Fibroblast of lung (primary cell): ENCODE results near the gene PLAAT2. TPM values are rescaled to one million over a fixed set of nuclear protein-coding genes. Genes with fewer than 3 reads are reported as not detected.
"Not testable (repeated sequence)": the region's sequence is repeated elsewhere in the genome, so short reads cannot be mapped to it uniquely, and the experiment has no call there.

Experiments
- DNase-seq, 2 donors: peaks; one replicate each; pipeline versions ENCODE4 v3.0.0 to v3.0.0-alpha.2; 2010; ENCODE audit warnings: low read depth in 2 of 2
- H2AFZ ChIP-seq: 2 replicates; pipeline ENCODE4 v1.5.1; 2012; ENCODE audit warnings: low read length, control low read depth, inconsistent platforms
- H3K27ac ChIP-seq: 2 replicates; pipeline ENCODE4 v1.5.1; 2011; ENCODE audit warnings: low read length, control low read depth; ENCODE audit not compliant: insufficient read depth
- H3K27me3 ChIP-seq: 2 replicates; pipeline ENCODE4 v1.5.1; 2011; ENCODE audit warnings: mild to moderate bottlenecking, low read length; ENCODE audit not compliant: control insufficient read depth, insufficient read depth
- H3K36me3 ChIP-seq: 2 replicates; pipeline ENCODE4 v1.5.1; 2011; ENCODE audit warnings: low read length; ENCODE audit not compliant: control insufficient read depth, insufficient read depth
- H3K4me1 ChIP-seq: 2 replicates; pipeline ENCODE4 v1.5.1; 2011; ENCODE audit warnings: low read length; ENCODE audit not compliant: control insufficient read depth, insufficient read depth; ENCODE audit errors: extremely low read depth
- H3K4me2 ChIP-seq: 2 replicates; pipeline ENCODE4 v1.5.1; 2011; ENCODE audit warnings: low read length, control low read depth; ENCODE audit not compliant: insufficient read depth; ENCODE audit errors: extremely low read depth
- H3K4me3 ChIP-seq, 4 experiments: fragments of 200-600 bp in 1 of 4; sonication (generic) in 1 of 4; replicated peaks in 1 of 4; 2 replicates each; pipeline ENCODE4 v1.5.1; 2011 to 2016; ENCODE audit warnings: low read length in 4 of 4, low read depth in 3 of 4, mild to moderate bottlenecking in 3 of 4, control low read depth in 2 of 4, inconsistent platforms in 1 of 4, mixed read lengths in 1 of 4; ENCODE audit not compliant: insufficient read depth in 1 of 4; ENCODE audit errors: control extremely low read depth in 1 of 4
- H3K79me2 ChIP-seq: 2 replicates; pipeline ENCODE4 v1.5.1; 2012; ENCODE audit warnings: mild to moderate bottlenecking, low read length, inconsistent platforms; ENCODE audit not compliant: control insufficient read depth, insufficient read depth
- H3K9ac ChIP-seq: 2 replicates; pipeline ENCODE4 v1.5.1; 2011; ENCODE audit warnings: mild to moderate bottlenecking, low read length, control low read depth; ENCODE audit not compliant: insufficient read depth
- H3K9me3 ChIP-seq: 2 replicates; pipeline ENCODE4 v1.5.1; 2012; ENCODE audit warnings: low read depth, low read length; ENCODE audit not compliant: control insufficient read depth, insufficient read depth
- H4K20me1 ChIP-seq: 2 replicates; pipeline ENCODE4 v1.5.1; 2011; ENCODE audit warnings: low read length; ENCODE audit not compliant: control insufficient read depth, insufficient read depth; ENCODE audit errors: extremely low read depth
- EZH2 ChIP-seq: IDR thresholded peaks from 2 replicates; pipeline ENCODE4 v1.5.1; 2012; ENCODE audit warnings: low read length, control low read depth, mild to moderate bottlenecking; ENCODE audit errors: missing control alignments
- polyA plus RNA-seq, 2 donors: library from polyadenylated mRNA; depleted of rRNA in 1 of 2; stranded (reverse) in 1 of 2; unstranded in 1 of 2; fragments of >200 nt; gene quantifications; 2 replicates each; pipeline ENCODE4 v1.2.1, GENCODE V29; 2011 to 2012; ENCODE audit warnings: missing spikeins in 1 of 2
- total RNA-seq: library from RNA; depleted of rRNA; stranded (reverse); fragments of >200 nt; gene quantifications from 2 replicates; pipeline ENCODE4 v1.2.1, GENCODE V29; 2014
- TF ChIP-seq, protein P1 (sequence below), 2 donors: IDR thresholded peaks in 1 of 2; conservative IDR thresholded peaks in 1 of 2; 1 replicate in 1 of 2; 2 replicates in 1 of 2; pipeline ENCODE4 v1.5.1; 2011 to 2012; ENCODE audit warnings: low read length in 2 of 2, control low read depth in 1 of 2, inconsistent platforms in 1 of 2, low read depth in 1 of 2, mild to moderate bottlenecking in 1 of 2

The PLAAT2 gene
- total and polyA plus RNA-seq, 2 donors (not counting 1 experiment from before 2014, with no cell fraction given) = not detected

DNA sequence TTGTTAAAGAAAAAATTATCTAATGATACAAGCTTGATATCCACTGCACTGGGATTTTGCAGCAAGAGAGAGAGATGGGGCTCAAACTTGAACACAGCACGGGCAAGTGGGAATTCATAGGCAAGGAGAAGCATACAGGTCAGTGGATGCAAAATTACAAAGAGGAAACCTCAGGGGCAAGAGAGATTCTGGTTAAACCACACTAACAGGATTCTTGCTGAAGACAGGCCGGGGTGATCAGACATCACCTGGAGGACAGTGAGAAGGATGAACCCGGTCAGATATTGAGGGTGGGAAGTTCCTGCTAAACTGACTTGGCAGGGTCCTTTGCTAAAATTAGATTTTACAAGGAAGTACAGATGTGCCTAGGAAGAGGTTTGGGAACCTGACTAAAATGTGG is 29.1 kb downstream of the PLAAT2 start:
- H3K4me1 ChIP-seq = peaks cover 14% of the 10 kb centered on the region
- no peak for DNase-seq
- no peaks in the 10 kb centered on the region for H3K27me3 ChIP-seq
- TF ChIP-seq, protein P1, sequence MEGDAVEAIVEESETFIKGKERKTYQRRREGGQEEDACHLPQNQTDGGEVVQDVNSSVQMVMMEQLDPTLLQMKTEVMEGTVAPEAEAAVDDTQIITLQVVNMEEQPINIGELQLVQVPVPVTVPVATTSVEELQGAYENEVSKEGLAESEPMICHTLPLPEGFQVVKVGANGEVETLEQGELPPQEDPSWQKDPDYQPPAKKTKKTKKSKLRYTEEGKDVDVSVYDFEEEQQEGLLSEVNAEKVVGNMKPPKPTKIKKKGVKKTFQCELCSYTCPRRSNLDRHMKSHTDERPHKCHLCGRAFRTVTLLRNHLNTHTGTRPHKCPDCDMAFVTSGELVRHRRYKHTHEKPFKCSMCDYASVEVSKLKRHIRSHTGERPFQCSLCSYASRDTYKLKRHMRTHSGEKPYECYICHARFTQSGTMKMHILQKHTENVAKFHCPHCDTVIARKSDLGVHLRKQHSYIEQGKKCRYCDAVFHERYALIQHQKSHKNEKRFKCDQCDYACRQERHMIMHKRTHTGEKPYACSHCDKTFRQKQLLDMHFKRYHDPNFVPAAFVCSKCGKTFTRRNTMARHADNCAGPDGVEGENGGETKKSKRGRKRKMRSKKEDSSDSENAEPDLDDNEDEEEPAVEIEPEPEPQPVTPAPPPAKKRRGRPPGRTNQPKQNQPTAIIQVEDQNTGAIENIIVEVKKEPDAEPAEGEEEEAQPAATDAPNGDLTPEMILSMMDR (conservative IDR thresholded peaks at IDR 0.05 in 1 of 2, IDR thresholded peaks at IDR 0.05 in 1 of 2; ENCODE audit: low read depth in 1 of 2, low read length in 2 of 2) = no peak
- no peak for TF ChIP-seq EZH2
- no peaks in the 10 kb centered on the region for H3K79me2 ChIP-seq
- no peaks in the 10 kb centered on the region for H4K20me1 ChIP-seq
- H3K9ac ChIP-seq = no peak overlapping the region
- no peaks in the 10 kb centered on the region for H3K36me3 ChIP-seq
- no peaks in the 10 kb centered on the region for H3K9me3 ChIP-seq
- no peak overlapping the region for H3K27ac ChIP-seq
- no peak overlapping the region for H3K4me3 ChIP-seq
- no peak overlapping the region for H2AFZ ChIP-seq
- H3K4me2 ChIP-seq = no peak overlapping the region

DNA sequence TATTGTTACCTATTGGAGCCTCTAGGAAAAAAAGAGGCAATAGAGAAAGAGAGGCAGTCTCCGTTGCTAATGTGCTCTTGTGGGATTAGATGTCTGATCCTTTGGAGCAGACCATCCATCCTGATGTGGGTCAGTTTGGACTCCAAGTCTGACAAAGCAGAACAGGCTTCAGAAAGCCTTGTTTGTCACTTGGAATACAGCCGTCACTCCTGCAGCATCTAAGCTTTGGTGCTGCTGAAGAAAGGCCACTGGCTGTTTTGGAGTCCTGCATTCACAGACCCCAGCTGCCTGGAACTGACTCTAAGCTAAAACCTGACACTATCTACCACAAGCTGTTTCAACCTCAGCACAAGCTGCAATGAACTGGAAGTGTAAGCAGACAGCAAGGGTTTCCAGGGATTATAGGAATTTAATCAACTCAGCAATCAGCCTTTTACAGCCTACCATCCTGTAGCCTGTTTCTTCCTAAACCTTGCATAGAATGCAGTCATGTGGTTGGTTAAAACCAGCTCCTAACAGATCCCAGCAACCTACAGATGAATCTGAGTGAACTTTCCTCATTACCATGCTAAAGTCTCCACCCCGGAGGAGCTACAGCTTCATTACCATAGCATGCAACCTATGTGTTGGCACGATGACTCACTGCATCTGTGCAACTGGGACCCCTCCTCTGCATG is 30.2 kb downstream of the PLAAT2 start:
- no peak overlapping the region for H3K4me3 ChIP-seq
- peaks cover 14% of the 10 kb centered on the region for H3K4me1 ChIP-seq
- H3K9ac ChIP-seq = no peak overlapping the region
- H3K79me2 ChIP-seq = no peaks in the 10 kb centered on the region
- no peaks in the 10 kb centered on the region for H4K20me1 ChIP-seq
- H3K27ac ChIP-seq = no peak overlapping the region
- H3K27me3 ChIP-seq = no peaks in the 10 kb centered on the region
- no peak overlapping the region for H2AFZ ChIP-seq
- H3K36me3 ChIP-seq = no peaks in the 10 kb centered on the region
- TF ChIP-seq EZH2 = no peak
- TF ChIP-seq, protein P1 (conservative IDR thresholded peaks at IDR 0.05 in 1 of 2, IDR thresholded peaks at IDR 0.05 in 1 of 2; ENCODE audit: low read depth in 1 of 2, low read length in 2 of 2) = no peak
- no peak overlapping the region for H3K4me2 ChIP-seq
- peak in 1 of 2 donors; percentile 60 for DNase-seq
- no peaks in the 10 kb centered on the region for H3K9me3 ChIP-seq

DNA sequence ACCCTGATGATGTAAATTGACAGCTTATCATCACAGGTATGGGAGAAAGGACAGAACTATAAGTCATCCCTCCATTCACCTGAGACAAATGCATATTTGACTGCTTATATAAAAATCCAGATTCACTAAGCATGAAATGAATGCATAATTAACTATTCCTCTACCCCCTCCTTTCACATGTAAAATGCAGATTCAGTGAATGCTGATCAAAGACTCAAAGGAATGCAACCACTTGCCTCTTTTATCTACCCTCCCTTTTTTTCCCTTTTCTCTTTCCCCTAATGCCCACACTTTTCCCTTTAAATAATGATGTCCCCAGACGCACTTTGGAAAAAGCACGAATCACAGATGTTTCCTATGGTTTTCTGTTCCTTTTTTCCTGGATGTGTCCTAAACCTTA is 31.1 kb downstream of the PLAAT2 start:
- no peaks in the 10 kb centered on the region for H3K79me2 ChIP-seq
- no peaks in the 10 kb centered on the region for H4K20me1 ChIP-seq
- H3K27ac ChIP-seq = no peak overlapping the region
- no peak overlapping the region for H3K9ac ChIP-seq
- H3K9me3 ChIP-seq = no peaks in the 10 kb centered on the region
- TF ChIP-seq, protein P1 (conservative IDR thresholded peaks at IDR 0.05 in 1 of 2, IDR thresholded peaks at IDR 0.05 in 1 of 2; ENCODE audit: low read depth in 1 of 2, low read length in 2 of 2) = no peak
- no peak for TF ChIP-seq EZH2
- peaks cover 10% of the 10 kb centered on the region for H3K4me1 ChIP-seq
- H2AFZ ChIP-seq = no peak overlapping the region
- peak in 1 of 2 donors; percentile 37 for DNase-seq
- H3K4me2 ChIP-seq = peak overlapping the region; percentile 83
- H3K4me3 ChIP-seq = no peak overlapping the region
- H3K36me3 ChIP-seq = no peaks in the 10 kb centered on the region
- no peaks in the 10 kb centered on the region for H3K27me3 ChIP-seq

DNA sequence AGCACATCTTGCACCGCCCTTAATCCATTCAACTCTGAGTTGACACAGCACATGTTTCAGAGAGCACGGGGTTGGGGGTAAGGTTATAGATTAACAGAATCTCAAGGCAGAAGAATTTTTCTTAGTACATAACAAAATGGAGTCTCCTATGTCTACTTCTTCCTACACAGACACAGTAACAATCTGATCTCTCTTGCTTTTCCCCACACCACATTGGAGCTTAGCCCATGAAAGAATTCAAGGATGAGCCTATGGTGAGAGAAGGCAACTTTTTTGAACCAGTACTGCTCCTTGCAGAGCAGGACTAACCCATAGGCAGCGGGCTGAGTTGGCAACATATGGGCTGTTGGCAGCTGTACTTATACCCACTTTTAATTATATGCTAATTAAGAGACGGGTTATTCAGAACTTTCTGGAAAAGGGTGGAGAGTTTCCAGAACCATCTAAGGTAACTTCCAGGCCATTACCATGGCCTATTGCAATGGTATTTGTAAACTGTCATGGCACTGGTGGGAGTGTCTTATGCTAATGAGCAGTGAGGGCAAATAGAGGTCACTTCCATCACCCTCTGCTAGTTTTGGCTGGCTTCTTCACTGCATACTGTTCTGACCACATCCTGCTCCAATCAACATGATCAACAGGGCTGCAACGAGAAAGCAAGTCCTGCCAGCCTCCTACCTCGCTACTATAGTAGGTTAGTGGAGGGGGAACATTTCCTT is 31.9 kb downstream of the PLAAT2 start:
- H3K9me3 ChIP-seq, H3K27ac ChIP-seq, H3K4me1 ChIP-seq, H3K79me2 ChIP-seq, H3K9ac ChIP-seq, H3K36me3 ChIP-seq, H4K20me1 ChIP-seq, H3K27me3 ChIP-seq: not testable (repeated sequence)
- Histone ChIP-seq H2AFZ (peak overlapping the region; percentile 45), H3K4me3 (peak overlapping the region in 1 of 4 experiments; percentile 6), H3K4me2 (peak overlapping the region; percentile 83)
- peak; percentile 91 to 97 for DNase-seq
